22Rv1 (cell line): Measurements from ENCODE around the gene USP38.
"Not testable (repeated sequence)": the region's sequence is repeated elsewhere in the genome, so short reads cannot be mapped to it uniquely, and the experiment has no call there.

Source experiments
- H3K27ac ChIP-seq: fragments of 450-650 bp; 2 replicates; pipeline ENCODE4 v1.5.1; 2017
- ZFX ChIP-seq: fragments of 450-650 bp; IDR thresholded peaks from 2 replicates; pipeline ENCODE4 v1.6.1; 2017; ENCODE audit warnings: antibody characterized with exemption, borderline replicate concordance
- TF ChIP-seq, protein P1 (sequence below): fragments of 450-650 bp; IDR thresholded peaks from 2 replicates; pipeline ENCODE4 v1.5.1; 2017; ENCODE audit warnings: mild to moderate bottlenecking

USP38 gene, protein sequence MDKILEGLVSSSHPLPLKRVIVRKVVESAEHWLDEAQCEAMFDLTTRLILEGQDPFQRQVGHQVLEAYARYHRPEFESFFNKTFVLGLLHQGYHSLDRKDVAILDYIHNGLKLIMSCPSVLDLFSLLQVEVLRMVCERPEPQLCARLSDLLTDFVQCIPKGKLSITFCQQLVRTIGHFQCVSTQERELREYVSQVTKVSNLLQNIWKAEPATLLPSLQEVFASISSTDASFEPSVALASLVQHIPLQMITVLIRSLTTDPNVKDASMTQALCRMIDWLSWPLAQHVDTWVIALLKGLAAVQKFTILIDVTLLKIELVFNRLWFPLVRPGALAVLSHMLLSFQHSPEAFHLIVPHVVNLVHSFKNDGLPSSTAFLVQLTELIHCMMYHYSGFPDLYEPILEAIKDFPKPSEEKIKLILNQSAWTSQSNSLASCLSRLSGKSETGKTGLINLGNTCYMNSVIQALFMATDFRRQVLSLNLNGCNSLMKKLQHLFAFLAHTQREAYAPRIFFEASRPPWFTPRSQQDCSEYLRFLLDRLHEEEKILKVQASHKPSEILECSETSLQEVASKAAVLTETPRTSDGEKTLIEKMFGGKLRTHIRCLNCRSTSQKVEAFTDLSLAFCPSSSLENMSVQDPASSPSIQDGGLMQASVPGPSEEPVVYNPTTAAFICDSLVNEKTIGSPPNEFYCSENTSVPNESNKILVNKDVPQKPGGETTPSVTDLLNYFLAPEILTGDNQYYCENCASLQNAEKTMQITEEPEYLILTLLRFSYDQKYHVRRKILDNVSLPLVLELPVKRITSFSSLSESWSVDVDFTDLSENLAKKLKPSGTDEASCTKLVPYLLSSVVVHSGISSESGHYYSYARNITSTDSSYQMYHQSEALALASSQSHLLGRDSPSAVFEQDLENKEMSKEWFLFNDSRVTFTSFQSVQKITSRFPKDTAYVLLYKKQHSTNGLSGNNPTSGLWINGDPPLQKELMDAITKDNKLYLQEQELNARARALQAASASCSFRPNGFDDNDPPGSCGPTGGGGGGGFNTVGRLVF

DNA sequence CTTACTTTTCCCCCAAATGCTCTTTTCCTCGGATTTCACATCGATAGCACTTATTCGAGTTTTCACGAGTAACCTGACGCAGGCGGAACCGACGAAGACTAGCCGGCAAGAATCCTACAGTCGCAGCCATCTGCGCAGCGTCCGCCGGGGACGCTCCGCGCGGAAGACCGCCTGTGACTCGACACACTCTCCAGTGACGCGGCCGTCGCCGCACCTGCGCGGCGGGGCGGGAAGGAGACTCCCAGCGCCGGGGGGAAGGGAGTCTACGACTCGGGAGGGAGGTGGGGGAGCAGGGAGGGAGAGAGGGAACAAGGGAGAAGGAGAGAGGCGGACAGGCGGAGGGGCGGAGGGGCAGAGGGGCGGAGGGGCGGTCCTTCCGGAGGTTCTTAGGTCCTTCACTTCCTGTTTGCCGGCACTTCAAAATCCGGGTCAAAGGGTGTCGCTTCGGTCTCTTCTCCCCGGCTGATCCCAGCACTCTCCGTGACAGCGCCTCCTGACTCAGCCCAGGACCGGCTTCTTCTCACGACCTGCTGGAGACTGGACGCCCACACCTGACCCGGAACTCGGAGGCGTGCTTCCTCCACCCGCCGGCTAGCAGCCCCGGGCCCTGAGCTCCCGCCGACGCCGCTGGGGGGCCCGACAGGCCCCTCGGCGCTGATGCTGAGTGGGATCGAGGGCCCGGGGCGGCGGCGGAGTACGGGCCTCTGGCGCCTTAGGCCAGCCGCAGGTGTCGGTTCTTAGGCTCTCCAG lies at the start of gene USP38:
USP38 (plus strand) TSS at position 415 of the 750 bp plus-strand sequence. CDS start 534 bp downstream, outside the sequence.
- H3K27ac ChIP-seq: peak within 1 kb of the TSS; percentile 96
- TF ChIP-seq ZFX: no peak
- TF ChIP-seq, protein P1, sequence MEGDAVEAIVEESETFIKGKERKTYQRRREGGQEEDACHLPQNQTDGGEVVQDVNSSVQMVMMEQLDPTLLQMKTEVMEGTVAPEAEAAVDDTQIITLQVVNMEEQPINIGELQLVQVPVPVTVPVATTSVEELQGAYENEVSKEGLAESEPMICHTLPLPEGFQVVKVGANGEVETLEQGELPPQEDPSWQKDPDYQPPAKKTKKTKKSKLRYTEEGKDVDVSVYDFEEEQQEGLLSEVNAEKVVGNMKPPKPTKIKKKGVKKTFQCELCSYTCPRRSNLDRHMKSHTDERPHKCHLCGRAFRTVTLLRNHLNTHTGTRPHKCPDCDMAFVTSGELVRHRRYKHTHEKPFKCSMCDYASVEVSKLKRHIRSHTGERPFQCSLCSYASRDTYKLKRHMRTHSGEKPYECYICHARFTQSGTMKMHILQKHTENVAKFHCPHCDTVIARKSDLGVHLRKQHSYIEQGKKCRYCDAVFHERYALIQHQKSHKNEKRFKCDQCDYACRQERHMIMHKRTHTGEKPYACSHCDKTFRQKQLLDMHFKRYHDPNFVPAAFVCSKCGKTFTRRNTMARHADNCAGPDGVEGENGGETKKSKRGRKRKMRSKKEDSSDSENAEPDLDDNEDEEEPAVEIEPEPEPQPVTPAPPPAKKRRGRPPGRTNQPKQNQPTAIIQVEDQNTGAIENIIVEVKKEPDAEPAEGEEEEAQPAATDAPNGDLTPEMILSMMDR: peak; percentile 13

DNA sequence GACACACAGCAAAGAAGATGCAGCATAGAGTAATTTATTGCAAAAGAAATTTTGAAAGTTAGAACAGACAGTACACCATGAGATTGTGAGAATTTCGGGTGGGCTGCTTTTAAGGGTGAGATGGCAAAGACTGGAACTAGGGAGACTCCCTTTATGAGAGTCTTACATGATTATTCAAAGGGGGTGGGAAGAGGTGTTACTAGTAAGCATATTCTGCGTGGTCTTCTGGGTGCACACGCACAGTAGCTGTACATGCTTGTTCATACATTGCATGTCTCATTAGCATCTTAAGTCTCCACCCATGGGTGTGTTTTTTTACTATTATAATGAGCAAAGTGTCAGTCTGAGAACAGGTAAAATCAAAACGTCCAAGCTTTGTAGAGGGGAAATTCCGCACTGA lies 49.4 kb upstream of the USP38 start:
- TF ChIP-seq, protein P1: no peak
- TF ChIP-seq ZFX: no peak
- no peak overlapping the region for H3K27ac ChIP-seq

DNA sequence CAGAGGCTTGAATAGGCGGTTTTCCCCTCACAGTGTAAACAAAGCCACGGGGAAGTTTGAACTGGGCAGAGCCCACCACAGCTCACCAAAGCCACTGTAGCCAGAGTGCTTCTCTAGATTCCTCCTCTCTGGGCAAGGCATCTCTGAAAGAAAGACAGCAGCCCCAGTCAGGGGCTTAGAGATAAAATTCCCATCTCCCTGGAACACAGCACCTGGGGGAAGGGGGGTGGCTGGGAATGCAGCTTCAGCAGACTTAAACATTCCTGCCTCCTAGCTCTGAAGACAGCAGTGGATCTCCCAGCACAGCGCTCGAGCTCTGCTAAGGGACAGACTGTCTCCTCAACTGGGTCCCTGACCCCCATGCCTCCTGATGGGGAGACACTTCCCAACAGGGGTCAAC lies 44.0 kb upstream of the USP38 start:
- H3K27ac ChIP-seq: no peak overlapping the region
- no peak for TF ChIP-seq ZFX
- TF ChIP-seq, protein P1: no peak

DNA sequence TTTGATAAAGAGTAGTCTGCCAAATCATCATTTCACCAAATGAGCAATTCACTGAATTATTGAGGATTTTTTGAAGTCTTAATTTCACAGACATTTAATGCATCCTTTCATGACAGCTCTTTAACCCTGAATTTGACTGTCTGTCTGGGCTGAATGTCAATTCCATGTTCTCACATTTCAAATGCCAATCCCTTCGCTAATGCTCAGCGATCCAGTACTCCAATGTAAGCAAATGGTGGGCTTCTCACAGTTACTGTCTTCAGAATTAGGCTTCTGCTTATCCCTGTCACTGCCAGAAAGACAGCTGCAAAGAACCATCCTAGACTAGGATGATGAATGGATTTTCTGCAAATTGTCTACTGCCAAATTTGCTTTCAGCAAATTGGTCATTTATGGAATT lies 36.2 kb upstream of the USP38 start:
- TF ChIP-seq ZFX: no peak
- TF ChIP-seq, protein P1: no peak
- H3K27ac ChIP-seq: no peak overlapping the region

DNA sequence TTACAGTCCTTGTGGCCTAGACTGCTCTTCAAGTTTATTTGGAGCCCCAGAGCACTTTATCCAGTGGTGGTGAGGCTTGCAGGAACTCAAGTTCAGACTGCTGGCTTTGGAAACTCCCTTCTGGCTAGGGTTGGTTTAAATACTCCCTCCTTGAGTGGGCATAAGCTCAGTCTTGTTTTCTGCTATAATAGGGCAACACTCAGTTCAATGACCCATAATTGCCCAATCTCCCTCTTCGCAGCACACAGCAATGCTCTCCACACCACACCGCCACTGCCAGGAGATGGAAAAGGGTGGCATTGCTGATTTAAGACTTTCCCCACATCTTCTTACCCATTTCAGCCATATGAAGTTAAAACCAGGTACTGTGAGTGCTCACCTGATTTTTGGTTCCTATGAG lies 27.9 kb upstream of the USP38 start:
- TF ChIP-seq ZFX: no peak
- TF ChIP-seq, protein P1: no peak
- H3K27ac ChIP-seq: no peak overlapping the region

DNA sequence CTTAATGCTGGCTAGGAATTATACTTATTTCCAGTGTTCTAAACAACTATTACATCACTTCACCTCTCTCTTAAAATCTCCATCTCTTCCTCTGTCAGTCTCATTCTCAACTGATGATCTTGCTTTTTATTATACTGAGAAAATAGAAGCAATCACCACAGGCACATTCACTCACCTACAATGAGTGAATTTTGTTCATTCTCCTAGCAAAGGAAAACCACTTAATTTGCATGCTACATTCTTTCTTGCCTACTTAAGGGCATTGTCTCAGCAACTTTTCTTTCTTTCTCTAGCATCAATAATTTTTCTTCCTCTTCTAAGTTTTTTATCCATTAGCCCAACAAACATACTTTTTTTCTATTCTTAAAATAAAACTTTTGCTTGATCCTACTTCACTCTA lies 21.1 kb upstream of the USP38 start:
- no peak overlapping the region for H3K27ac ChIP-seq
- no peak for TF ChIP-seq ZFX
- TF ChIP-seq, protein P1: no peak

DNA sequence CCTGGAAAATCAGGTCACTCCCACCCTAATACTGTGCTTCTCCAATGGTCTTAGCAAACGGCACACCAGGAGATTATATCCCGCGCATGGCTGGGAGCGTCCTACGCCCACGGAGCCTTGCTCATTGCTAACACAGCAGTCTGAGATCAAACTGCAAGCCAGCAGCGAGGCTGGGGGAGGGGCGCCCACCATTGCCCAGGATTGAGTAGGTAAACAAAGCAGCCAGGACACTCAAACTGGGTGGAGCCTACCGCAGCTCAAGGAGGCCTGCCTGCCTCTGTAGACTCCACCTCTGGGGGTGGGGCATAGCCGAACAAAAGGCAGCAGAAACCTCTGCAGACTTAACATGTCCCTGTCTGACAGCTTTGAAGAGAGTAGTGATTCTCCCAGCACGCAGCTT lies 18.0 kb upstream of the USP38 start:
- not testable (repeated sequence) for H3K27ac ChIP-seq
